PC-9 (cell line): Measurements from ENCODE around the gene SUFU. TPM values are rescaled to one million over a fixed set of nuclear protein-coding genes. Genes with fewer than 3 reads are reported as not detected.
A peak's percentile ranks its signal among the peaks of the same experiment; 100 is the strongest.

Experiments
- BruUV-seq: library from RNA; stranded (reverse); fragments of 400-500 nt; replicated peaks from 2 replicates; lab custom pipeline; 2021; lab: Mats Ljungman, UMichigan
- CTCF ChIA-PET: fragments of 300-600 bp; sonication (Branson Sonifier 250); formaldehyde crosslinking; loops from one replicate; lab custom pipeline; 2022; ENCODE audit warnings: antibody characterized with exemption; lab: Charles Lee
- POLR2A ChIA-PET: fragments of 300-600 bp; sonication (Branson Sonifier 250); formaldehyde crosslinking; loops from one replicate; lab custom pipeline; 2022; ENCODE audit warnings: antibody characterized with exemption; ENCODE audit not compliant: unreplicated experiment; lab: Charles Lee
- DNase-seq, 2 experiments: peaks; one replicate each; pipeline versions ENCODE4 v3.0.0 to v3.0.0-alpha.2; 2015 to 2022; ENCODE audit warnings: mixed read lengths in 1 of 2
- H2AFZ ChIP-seq: fragments of 200-600 bp; sonication (generic); 2 replicates; pipeline ENCODE4 v1.8.1; 2017; ENCODE audit warnings: antibody characterized with exemption
- H3F3A ChIP-seq: fragments of 200-600 bp; sonication (generic); 2 replicates; pipeline ENCODE4 v1.8.1; 2017; ENCODE audit warnings: antibody characterized with exemption, mild to moderate bottlenecking, low read depth; ENCODE audit not compliant: insufficient read depth
- H3K27ac ChIP-seq: fragments of 200-600 bp; sonication (generic); 2 replicates; pipeline ENCODE4 v1.6.1; 2016; ENCODE audit warnings: mixed run types
- H3K27me3 ChIP-seq: fragments of 200-600 bp; sonication (generic); 2 replicates; pipeline ENCODE4 v1.6.1; 2016; ENCODE audit warnings: low read depth, mixed run types; ENCODE audit not compliant: insufficient read depth
- H3K36me3 ChIP-seq: fragments of 200-600 bp; sonication (generic); 2 replicates; pipeline ENCODE4 v1.6.1; 2016; ENCODE audit warnings: low read depth, mixed run types
- H3K4me1 ChIP-seq: fragments of 200-600 bp; sonication (generic); replicated peaks from 2 replicates; pipeline ENCODE4 v1.6.1; 2016; ENCODE audit warnings: mixed run types; ENCODE audit not compliant: insufficient read depth
- H3K4me2 ChIP-seq: fragments of 200-600 bp; sonication (generic); 2 replicates; pipeline ENCODE4 v1.6.1; 2017; ENCODE audit warnings: mixed run types
- H3K4me3 ChIP-seq: fragments of 200-600 bp; sonication (generic); 2 replicates; pipeline ENCODE4 v1.6.1; 2016; ENCODE audit warnings: mixed run types
- H3K79me2 ChIP-seq: fragments of 200-600 bp; sonication (generic); 2 replicates; pipeline ENCODE4 v1.6.1; 2017; ENCODE audit warnings: low read depth, mixed run types
- H3K9me2 ChIP-seq: fragments of 200-600 bp; sonication (generic); 2 replicates; pipeline ENCODE4 v1.8.1; 2017; ENCODE audit warnings: mild to moderate bottlenecking; ENCODE audit not compliant: insufficient read depth
- H3K9me3 ChIP-seq: fragments of 200-600 bp; sonication (generic); 2 replicates; pipeline ENCODE4 v1.8.1; 2016; ENCODE audit warnings: low read depth; ENCODE audit not compliant: insufficient read depth
- H4K20me1 ChIP-seq: fragments of 200-600 bp; sonication (generic); 2 replicates; pipeline ENCODE4 v1.8.1; 2017; ENCODE audit not compliant: insufficient read depth
- CTCF ChIP-seq: fragments of 200-600 bp; sonication (generic); conservative IDR thresholded peaks from 2 replicates; pipeline ENCODE4 v1.6.1; 2017; ENCODE audit warnings: mixed run types, antibody characterized with exemption, mild to moderate bottlenecking, moderate library complexity
- EZH2 ChIP-seq: fragments of 200-600 bp; sonication (generic); IDR thresholded peaks from 2 replicates; pipeline ENCODE4 v1.8.0; 2017; ENCODE audit warnings: antibody characterized with exemption, low read depth
- intact Hi-C: fragments of 100-400 bp; cut with micrococcal nuclease; formaldehyde crosslinking; loops from one replicate; pipeline ENCODE4 v1.10.0; 2022; ENCODE audit not compliant: unreplicated experiment
- total RNA-seq: library from RNA; stranded (reverse); gene quantifications from 2 replicates; pipeline ENCODE4 v1.2.3, GENCODE V29; 2021

The SUFU gene
- total RNA-seq, 1 experiment from 2014 or later, result 20.2 TPM

- Histone ChIP-seq H3K27me3 (no peaks in the 10 kb centered on the region), H3K4me2 (peak overlapping the region; percentile 60), H4K20me1 (no peaks in the 10 kb centered on the region), H3K4me3 (no peak overlapping the region), H2AFZ (no peak overlapping the region), H3K9me3 (no peaks in the 10 kb centered on the region), H3F3A (peaks cover 32% of the 10 kb centered on the region), H3K9me2 (no peaks in the 10 kb centered on the region), H3K27ac (peak overlapping the region; percentile 84), H3K79me2 (no peaks in the 10 kb centered on the region), H3K4me1 (peaks cover 58% of the 10 kb centered on the region), H3K36me3 (no peaks in the 10 kb centered on the region)
- DNase-seq, result no peak
- no TSS peak for BruUV-seq
- TF ChIP-seq CTCF, result no peak
- no peak for TF ChIP-seq EZH2
- CTCF ChIA-PET, result interaction anchor here (0.5 kb wide), 1 partner anchor 165 kb away, joined by 3 read pairs; no protein-coding TSS in a partner anchor
- intact Hi-C loops, result loop anchor here (2.0 kb wide), 2 partner anchors 15 to 23 kb away; no protein-coding TSS in a partner anchor
- POLR2A ChIA-PET, result interaction anchor here (1.0 kb wide), 1 partner anchor 15 kb away, joined by 4 read pairs; no protein-coding TSS in a partner anchor
Observed at GRCh38 chr10:102627736-102628293, 124.0 kb downstream of the SUFU start.

GRCh38 chr10:102628451-102628911, 124.7 kb downstream of the SUFU start:
- no peaks in the 10 kb centered on the region for H3K27me3 ChIP-seq
- H2AFZ ChIP-seq, result no peak overlapping the region
- H3K4me3 ChIP-seq, result no peak overlapping the region
- DNase-seq, result peak; percentile 40 to 66
- CTCF ChIA-PET, result interaction anchor here (0.5 kb wide), 1 partner anchor 165 kb away, joined by 3 read pairs; no protein-coding TSS in a partner anchor
- peaks cover 39% of the 10 kb centered on the region for H3F3A ChIP-seq
- H3K9me2 ChIP-seq, result no peaks in the 10 kb centered on the region
- BruUV-seq, result TSS peak; percentile 79
- TF ChIP-seq CTCF, result no peak
- no peak for TF ChIP-seq EZH2
- no peaks in the 10 kb centered on the region for H3K36me3 ChIP-seq
- H3K4me1 ChIP-seq, result peaks cover 64% of the 10 kb centered on the region
- H3K79me2 ChIP-seq, result no peaks in the 10 kb centered on the region
- peak overlapping the region; percentile 84 for H3K27ac ChIP-seq
- intact Hi-C loops, result loop anchor here (2.0 kb wide), 2 partner anchors 14 to 24 kb away; no protein-coding TSS in a partner anchor
- POLR2A ChIA-PET, result interaction anchor here (1.0 kb wide), 1 partner anchor 14 kb away, joined by 4 read pairs; no protein-coding TSS in a partner anchor
- no peaks in the 10 kb centered on the region for H3K9me3 ChIP-seq
- H4K20me1 ChIP-seq, result no peaks in the 10 kb centered on the region
- peak overlapping the region; percentile 60 for H3K4me2 ChIP-seq

GRCh38 chr10:102629661-102630614, 126.2 kb downstream of the SUFU start:
- peak overlapping the region; percentile 84 for H3K27ac ChIP-seq
- peaks cover 48% of the 10 kb centered on the region for H3F3A ChIP-seq
- POLR2A ChIA-PET, result interaction anchor here (0.6 to 0.7 kb wide), 3 partner anchors 24 to 288 kb away, joined by 3 to 8 read pairs (median 5); partner anchors contain the start of genes ARL3 and SFXN2
- no peak overlapping the region for H2AFZ ChIP-seq
- H3K79me2 ChIP-seq, result no peaks in the 10 kb centered on the region
- TSS peak; percentile 28 for BruUV-seq
- CTCF ChIA-PET, result interaction anchor here (0.6 to 1.1 kb wide), 3 partner anchors 40 to 1054 kb away, joined by 3 to 4 read pairs (median 4); partner anchors contain the start of gene ARL3
- H3K4me1 ChIP-seq, result peaks cover 79% of the 10 kb centered on the region
- no peaks in the 10 kb centered on the region for H3K9me2 ChIP-seq
- intact Hi-C loops, result loop anchor here (1.0 to 2.0 kb wide), 3 partner anchors 13 to 25 kb away; no protein-coding TSS in a partner anchor
- H3K27me3 ChIP-seq, result no peaks in the 10 kb centered on the region
- peak; percentile 85 to 88 for DNase-seq
- TF ChIP-seq CTCF (no peak), EZH2 (no peak)
- H3K4me3 ChIP-seq, result peak overlapping the region; percentile 23; the same call in 1 of the 2 replicates
- H4K20me1 ChIP-seq, result no peaks in the 10 kb centered on the region
- H3K36me3 ChIP-seq, result no peaks in the 10 kb centered on the region
- H3K4me2 ChIP-seq, result peak overlapping the region; percentile 60
- H3K9me3 ChIP-seq, result no peaks in the 10 kb centered on the region
